ENCODE results near the gene IFT74. TPM values are rescaled to one million over a fixed set of nuclear protein-coding genes. Genes with fewer than 3 reads are reported as not detected.
A peak's percentile ranks its signal among the peaks of the same experiment; 100 is the strongest.

The IFT74 gene
- total RNA-seq (2021; ENCODE audit: unreplicated experiment) (6.0 TPM), Bru-seq, nascent RNA (percentile 50 among the genes with signal in this experiment), BruChase-seq, experiment 1, labeled RNA remaining after a 2-hour chase (percentile 41 among the genes with signal in this experiment), BruChase-seq, experiment 2, labeled RNA remaining after a 6-hour chase (percentile 44 among the genes with signal in this experiment)
- 2.9 TPM for polyA plus RNA-seq (2012; ENCODE audit: insufficient read length)
- long read RNA-seq, transcript IFT74-201 (20 exons, 2,160 nt): major isoform, 6 of 11 reads
- long read RNA-seq, partial matches to known transcripts: 3 of 11 reads
- long read RNA-seq, other reads (novel, unspliced or antisense): 2 of 11 reads

DNA sequence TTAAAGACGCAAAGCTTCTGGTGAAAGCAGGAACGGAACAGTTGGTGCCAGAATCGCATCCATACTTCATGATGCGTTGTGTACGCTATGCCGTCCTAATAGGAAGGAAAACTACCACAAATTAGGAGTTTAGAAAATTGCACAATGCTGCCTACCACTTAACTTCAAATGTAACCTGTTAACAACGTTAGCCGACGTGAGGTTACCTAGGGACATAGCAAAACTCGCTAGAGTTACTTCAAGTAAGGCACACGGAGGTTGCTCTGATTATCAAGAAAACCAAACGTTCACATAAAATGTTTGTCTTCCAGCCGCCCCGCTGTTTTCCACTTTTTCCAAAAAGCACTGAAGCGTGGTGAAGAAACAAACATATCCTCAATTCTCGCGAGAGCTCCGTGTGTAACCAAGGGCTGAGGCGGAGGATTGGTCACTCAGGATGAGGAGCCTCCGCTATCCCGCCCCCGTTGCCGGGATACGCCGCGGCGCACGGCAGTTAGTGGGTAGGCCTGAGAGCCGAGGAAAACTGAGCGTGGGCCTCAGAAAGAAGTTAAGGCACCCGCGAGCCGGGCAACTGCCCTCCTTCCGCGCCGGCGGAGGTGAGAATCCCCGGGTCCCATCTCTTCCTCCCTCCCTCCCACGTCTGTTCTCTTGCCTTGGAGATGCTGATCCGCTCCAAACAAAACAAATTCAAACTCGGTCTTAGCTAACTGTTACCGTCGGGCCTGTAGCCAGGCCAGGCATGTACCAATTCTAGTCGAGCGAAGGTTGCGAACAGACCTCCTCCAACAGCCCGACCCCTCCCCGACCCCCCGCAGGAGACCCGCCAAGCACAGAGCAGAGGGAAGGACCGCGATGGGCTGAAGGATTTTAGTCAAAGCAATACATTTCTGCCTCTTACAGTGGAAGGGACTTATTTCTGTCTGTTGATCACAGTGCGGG lies at the start of gene IFT74:
Gene IFT74 (plus strand): TSS at position 492 of the 939 bp plus-strand sequence. CDS start 5,556 bp downstream, outside the sequence.
- Histone ChIP-seq H3K27ac (ENCODE audit: low read length) (peak within 1 kb of the TSS; percentile 80), H3K36me3 (ENCODE audit: control insufficient read depth, insufficient read depth, low read length) (no peaks in the 10 kb centered on the region), H3K27me3 (ENCODE audit: control insufficient read depth, insufficient read depth, low read length) (no peaks in the 10 kb centered on the region), H3K4me3 (ENCODE audit: low read depth in 2 of 2, low read length in 2 of 2) (peak within 1 kb of the TSS; percentile 55 to 68), H3K4me1 (ENCODE audit: control insufficient read depth, insufficient read depth, low read length) (no peaks in the 10 kb centered on the region), H3K9me3 (ENCODE audit: control insufficient read depth, insufficient read depth, low read depth, low read length) (no peaks in the 10 kb centered on the region)
- no TSS peak for BruUV-seq (replicated peaks)
- TF ChIP-seq, protein P1, sequence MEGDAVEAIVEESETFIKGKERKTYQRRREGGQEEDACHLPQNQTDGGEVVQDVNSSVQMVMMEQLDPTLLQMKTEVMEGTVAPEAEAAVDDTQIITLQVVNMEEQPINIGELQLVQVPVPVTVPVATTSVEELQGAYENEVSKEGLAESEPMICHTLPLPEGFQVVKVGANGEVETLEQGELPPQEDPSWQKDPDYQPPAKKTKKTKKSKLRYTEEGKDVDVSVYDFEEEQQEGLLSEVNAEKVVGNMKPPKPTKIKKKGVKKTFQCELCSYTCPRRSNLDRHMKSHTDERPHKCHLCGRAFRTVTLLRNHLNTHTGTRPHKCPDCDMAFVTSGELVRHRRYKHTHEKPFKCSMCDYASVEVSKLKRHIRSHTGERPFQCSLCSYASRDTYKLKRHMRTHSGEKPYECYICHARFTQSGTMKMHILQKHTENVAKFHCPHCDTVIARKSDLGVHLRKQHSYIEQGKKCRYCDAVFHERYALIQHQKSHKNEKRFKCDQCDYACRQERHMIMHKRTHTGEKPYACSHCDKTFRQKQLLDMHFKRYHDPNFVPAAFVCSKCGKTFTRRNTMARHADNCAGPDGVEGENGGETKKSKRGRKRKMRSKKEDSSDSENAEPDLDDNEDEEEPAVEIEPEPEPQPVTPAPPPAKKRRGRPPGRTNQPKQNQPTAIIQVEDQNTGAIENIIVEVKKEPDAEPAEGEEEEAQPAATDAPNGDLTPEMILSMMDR (IDR thresholded peaks at IDR 0.05): no peak
- TF ChIP-seq REST (IDR thresholded peaks at IDR 0.05; ENCODE audit: insufficient read depth in 1 of 2, low read depth in 2 of 2, low read length in 1 of 2): no peak
- no peak for TF ChIP-seq SIN3A (IDR thresholded peaks at IDR 0.05; ENCODE audit: borderline replicate concordance, insufficient read depth, low read depth, low read length)
- TF ChIP-seq POLR2AphosphoS5 (IDR thresholded peaks at IDR 0.05; ENCODE audit: low read depth, low read length): no peak
- no peak for TF ChIP-seq TCF7L2 (IDR thresholded peaks at IDR 0.05; ENCODE audit: low read depth, low read length)
- peak; percentile 100 for ATAC-seq
- DNase-seq (ENCODE audit: low read depth, low spot score): peak; percentile 59
- ChIA-PET CTCF (no interaction called here), POLR2A (no interaction called here)
- in situ Hi-C loops (cut with HindIII; ENCODE audit: low pct_unique_long_range_greater_than_20kb, low sequenced_read_pairs) (no loop called here), intact Hi-C loops (cut with micrococcal nuclease; ENCODE audit: unreplicated experiment) (no loop called here)

GRCh38 chr9:26913138-26913668 lies 43.0 kb upstream of the IFT74 start:
- Histone ChIP-seq H3K4me1 (ENCODE audit: control insufficient read depth, insufficient read depth, low read length) (no peaks in the 10 kb centered on the region), H3K4me3 (ENCODE audit: low read depth in 2 of 2, low read length in 2 of 2) (no peak overlapping the region), H3K9me3 (ENCODE audit: control insufficient read depth, insufficient read depth, low read depth, low read length) (no peaks in the 10 kb centered on the region), H3K27ac (ENCODE audit: low read length) (no peak overlapping the region), H3K27me3 (ENCODE audit: control insufficient read depth, insufficient read depth, low read length) (no peaks in the 10 kb centered on the region), H3K36me3 (ENCODE audit: control insufficient read depth, insufficient read depth, low read length) (no peaks in the 10 kb centered on the region; the same call in 1 of the 2 replicates)
- ATAC-seq (no peak), DNase-seq (ENCODE audit: low read depth, low spot score) (no peak)
- ChIA-PET POLR2A (no interaction called here), CTCF (no interaction called here)
- BruUV-seq (replicated peaks): no TSS peak
- intact Hi-C loops (cut with micrococcal nuclease; ENCODE audit: unreplicated experiment): no loop called here
- TF ChIP-seq SIN3A (IDR thresholded peaks at IDR 0.05; ENCODE audit: borderline replicate concordance, insufficient read depth, low read depth, low read length) (no peak), TCF7L2 (IDR thresholded peaks at IDR 0.05; ENCODE audit: low read depth, low read length) (no peak), POLR2AphosphoS5 (IDR thresholded peaks at IDR 0.05; ENCODE audit: low read depth, low read length) (no peak), REST (IDR thresholded peaks at IDR 0.05; ENCODE audit: insufficient read depth in 1 of 2, low read depth in 2 of 2, low read length in 1 of 2) (no peak)
- TF ChIP-seq, protein P1 (IDR thresholded peaks at IDR 0.05): no peak
- in situ Hi-C loops (cut with HindIII; ENCODE audit: low pct_unique_long_range_greater_than_20kb, low sequenced_read_pairs): no loop called here
